HG02885 (cell line): ENCODE data around the gene SSTR4.

Source experiments
- ATAC-seq: cut with Tn5 transposase; IDR thresholded peaks from one replicate; pipeline ENCODE4 v1.9.1; 2021; ENCODE audit warnings: mild to moderate bottlenecking; ENCODE audit not compliant: unreplicated experiment, poor library complexity

Gene SSTR4

DNA sequence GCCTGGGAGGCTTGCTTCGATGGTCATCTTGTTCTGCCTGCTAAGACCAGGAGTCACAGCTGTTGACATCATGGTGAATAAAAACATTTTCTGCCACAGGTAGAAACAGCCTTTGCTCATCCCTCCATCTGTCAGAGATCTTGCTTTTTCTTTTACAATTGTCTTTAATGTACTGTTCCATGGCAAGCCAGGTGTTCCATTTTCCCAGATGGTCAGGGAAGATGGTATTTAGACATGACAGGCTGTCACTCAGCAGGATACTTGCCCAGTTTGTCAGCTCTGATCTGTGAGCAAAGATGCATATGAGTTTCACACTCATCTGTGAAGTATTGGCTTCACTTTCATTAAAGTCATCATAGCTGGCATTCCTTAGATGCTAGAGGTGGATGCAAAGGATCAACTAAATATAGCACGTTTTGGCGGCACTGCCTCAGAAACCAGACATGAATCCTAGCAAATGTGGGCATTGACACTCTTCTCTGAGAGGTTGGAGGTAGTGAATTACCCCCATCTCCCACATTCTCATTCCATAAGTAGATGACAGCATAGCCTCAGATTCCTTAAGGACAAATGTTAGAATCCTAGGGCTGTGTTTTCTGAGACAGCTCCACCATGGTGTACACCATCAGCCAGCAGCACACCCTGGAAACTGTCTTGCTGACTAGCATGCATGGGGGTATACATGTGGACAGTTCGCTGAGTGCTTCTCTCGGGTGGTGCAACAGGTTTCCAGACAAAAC, 4.2 kb downstream of the SSTR4 start:
- no peak for ATAC-seq

DNA sequence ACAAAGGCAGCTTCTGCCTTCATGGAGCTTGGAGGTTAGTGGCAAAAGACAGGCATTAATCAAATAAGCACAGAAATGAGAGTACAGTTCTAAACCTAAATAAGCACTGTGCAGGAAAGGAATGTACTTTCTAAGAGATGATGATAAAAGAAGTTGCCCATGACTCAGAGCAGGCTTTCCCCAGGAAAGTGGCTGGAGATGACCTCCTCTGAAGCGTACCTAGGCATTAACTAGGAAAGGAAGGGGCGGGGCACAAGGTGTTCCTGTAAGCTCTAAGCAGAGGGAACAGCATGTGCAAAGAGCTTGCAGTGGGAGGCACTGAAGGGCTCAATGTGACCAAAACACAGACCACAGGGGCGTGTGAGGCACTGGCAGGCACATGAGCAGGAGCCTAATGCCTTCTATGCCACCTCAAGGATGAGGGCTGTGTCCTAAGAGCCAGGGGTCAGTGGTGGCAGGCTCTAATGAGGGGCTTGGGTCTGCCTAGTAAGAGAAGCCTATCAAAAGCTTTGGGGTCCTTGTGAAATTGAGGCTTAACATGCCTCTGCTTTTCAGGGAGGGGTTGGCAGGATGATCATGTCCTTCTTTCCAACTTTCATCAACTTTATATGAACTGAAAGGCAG, 4.9 kb downstream of the SSTR4 start:
- ATAC-seq, result no peak

DNA sequence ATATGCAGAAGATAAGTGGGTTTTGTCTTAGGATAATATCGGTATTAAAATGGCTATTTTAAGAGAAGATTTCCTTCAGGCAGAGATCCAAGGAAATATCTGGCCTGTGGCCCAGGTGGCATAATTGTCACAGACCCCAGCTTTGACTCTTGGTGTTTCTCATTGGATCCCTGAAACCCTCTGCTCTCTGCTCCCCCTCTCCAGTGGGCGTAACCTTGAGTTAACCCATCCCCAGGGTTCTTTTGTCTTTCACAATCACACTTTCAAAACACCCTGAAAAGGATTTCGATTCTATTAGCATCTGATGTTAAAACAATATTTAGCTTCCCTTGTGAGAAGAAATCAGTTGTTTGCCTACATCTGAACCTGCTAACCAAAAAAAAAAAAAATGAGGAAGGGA, 7.2 kb downstream of the SSTR4 start:
- no peak for ATAC-seq

DNA sequence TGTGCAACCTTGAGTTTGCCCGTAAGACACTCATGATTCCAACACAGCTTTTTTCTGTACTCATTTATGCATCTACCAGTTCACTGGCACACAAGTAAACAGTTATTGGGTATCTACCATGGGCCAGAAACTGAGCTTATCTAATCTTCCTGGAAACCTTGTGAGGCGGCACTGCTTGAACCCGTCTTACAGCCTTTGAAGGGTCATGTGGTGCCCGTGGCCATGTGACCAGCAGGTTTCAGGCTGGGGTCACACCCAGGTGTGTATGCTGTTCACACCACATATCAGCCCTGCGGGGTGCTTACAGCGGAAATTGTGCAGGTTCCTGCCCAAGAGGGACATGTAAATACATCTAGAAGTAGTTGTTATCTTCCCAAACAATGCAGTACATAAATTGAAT, 8.3 kb downstream of the SSTR4 start:
- ATAC-seq, result no peak

DNA sequence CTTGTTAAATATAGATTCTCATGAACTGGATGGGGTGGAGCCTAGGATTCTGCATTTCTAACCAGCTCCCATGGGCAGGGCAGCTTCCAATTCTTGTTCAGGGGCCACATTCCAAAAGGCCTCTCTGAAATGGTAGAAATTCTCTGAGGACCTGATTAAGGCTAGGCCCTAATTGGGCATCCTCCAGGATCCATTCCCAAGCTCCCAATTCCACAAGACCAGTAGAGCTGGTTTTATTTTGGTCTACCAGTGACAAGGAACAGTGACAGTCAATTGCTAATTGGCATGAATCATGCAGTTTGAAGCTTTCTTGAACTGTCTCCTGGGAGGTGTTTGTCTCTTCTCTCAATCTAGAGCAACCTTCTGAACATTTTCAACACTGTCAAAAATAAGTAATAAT, 11.3 kb downstream of the SSTR4 start:
- no peak for ATAC-seq

DNA sequence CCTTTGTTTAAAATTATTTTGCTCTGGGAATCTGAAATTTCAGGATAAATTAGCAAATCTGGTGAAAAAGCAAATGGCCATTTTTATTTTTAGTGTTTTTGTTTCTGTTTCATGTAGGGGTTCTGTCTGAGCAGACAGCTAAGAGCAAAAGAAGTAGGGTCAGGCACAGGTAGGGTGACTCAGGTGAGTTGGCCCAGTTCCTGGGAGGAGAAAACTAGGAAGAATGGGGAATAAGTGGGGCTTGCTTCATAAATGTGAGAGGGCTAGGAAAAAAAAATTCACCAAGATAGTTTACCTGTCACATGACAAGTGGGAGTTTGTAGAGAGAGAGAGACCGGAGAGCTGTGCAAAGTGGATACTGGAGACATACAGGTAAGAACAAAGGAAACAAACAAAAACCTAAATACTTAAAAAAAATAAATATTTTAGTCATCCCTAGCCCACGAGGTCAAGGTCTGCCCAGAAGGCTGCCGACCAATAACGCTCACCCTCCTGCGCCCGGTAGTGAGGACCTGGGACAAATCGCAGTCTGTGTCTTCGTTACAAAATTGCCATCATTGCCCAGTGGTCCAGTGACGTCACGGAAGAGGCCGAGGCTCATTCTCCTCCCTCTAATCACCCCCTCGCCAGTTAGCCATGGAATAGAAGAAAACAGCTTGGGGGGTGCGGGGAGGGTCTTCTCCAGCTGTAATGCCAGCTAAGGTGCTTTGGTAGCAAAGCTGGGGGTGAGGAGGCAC, 12.1 kb downstream of the SSTR4 start:
- no peak for ATAC-seq

DNA sequence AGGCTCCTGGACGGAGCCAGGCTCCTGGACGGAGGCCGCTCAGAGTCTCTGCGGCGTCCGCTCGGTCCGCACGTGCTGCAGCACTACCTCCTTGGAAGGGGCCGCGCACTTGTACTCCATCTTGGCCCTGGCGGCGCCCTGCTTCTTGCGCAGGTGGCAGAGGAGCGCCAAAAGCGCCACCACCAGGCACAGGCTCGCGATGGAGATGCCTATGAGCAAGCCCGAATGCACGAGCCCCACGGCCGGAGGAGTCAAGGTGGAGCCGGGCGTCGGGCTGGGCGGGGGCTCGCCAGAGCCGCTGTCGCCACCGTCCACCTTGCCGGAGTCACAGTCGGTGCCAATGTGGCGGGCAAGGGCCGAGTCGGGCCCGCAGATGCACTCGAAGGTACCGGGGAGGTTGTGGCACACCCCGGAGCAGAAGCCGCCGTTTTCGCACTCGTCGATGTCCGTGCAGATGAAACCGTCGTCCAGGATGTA, 12.7 kb downstream of the SSTR4 start:
- ATAC-seq, result no peak

DNA sequence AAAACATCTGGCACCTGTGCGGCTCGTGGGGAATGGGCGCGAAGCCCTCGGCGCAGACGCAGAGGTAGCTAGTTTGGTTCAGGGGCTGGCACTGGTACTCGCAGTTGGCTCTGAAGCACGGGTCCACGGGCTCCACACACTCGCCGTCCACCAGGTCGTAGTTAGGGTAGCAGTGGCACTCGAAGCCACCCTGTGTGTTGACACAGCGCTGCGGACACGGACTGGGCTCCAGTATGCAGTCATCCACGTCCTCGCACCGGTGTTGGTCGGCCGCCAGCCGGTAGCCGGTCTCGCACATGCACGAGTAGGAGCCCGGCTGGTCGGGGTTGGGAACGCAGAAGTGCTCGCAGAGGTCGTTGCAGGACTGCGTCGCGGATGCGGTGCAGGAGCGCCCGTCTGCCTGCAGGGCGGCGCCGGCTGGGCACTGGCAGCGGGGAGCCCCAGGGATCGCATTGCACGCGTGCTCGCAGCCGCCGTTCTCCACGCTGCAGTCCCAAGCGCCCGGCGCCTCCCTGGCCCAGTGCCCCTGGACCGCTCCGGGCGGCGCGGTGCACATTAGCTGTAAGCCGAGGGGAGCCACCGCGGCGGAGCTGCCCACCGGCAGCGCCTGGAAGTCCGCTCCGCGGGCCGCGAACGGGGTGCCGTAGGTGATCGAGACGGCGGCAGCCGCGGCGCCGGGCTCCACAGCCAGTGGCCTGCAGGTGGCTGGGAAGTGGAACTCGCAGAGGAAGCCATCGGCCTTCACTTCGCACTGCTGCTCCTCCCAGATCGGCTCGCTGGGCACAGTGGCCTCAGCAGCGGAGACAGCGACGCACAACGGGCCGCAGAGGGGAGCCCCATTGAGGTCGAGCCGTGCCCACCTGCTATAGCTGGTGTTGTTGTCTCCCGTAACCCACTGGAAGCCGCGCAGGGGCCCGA, 13.4 kb downstream of the SSTR4 start:
- ATAC-seq, result no peak

DNA sequence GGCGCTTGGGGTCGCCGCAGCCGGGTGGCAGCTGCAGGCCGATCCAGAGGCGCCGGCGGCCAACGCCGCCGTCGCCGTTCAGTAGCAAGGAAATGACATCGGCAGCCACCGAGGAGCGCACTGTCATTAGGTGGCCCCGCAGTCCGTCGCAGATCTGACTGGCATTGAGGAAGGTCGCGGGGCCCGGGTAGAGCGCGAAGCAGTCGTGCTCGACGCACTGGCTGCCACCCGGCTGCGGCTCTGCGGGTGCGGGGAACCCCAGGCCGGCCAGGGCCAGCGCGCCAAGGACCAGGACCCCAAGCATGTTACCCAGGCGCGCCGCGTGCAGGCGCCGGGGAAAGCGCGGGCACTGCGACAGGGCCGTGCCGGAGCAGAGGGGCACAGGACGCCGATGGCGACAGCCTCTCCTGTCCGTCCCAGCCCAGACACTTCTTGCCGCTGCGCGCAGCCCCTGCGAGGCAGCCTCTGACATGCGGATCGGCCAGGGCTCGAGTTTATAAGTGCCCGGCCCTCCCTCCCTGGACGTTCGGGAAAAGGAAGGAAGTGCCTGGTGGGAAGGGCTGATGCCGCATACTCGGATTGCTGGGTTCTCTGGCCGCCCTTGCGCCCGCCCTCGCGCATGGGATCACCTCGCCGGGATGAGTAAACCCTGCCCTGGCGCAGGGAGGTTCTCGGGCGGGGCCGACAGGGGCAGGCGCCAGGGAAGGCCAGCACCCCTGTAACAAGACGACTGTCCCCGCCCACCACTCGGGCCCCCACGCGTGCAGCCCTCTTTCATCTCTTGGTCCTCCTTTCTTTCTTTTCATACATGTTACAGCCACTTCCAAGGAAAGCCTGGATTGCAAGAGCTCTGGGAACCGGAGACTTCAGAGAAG, 14.3 kb downstream of the SSTR4 start, which contains the start of gene THBD:
TSS of gene THBD (minus strand) at position 472 of the 875 bp plus-strand sequence. CDS start at position 304, 168 bp downstream.
- ATAC-seq, result no peak

DNA sequence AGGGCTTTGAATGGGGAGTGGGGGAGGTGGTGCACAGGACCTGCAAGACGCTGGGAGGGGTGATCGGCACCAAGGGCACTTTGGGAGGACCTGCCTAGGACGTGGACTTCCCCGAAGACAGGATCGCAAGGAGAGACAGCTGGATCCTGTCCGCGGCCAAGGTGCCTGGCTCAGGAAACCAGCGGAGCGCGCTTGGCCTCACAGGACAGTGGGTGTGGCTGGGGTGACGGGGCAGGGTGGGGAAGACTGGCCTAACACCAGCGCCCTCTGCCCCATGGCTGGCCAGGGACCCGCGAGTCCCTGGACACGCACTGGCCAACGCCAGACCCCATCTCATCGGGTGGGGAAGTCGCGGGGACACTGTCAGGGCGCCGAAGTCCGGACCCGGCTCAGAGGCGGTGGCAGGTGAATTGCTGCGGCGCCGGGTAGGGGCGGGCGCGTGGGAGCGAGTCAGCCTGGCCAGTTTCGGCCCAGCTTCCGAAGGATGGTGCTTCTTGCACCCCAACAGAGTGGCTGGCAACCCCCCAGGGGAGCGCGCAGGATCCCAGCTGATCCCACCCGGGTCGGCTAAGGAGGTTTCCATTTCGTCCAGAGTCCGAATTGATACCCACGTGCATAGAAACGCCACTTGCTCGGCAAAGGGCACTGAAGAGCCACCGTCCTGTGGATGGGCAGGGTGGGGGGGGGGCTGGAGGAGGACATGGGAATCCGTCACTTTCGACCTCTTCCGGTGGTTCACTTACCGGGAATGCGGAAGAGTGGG, 15.1 kb downstream of the SSTR4 start:
- no peak for ATAC-seq

DNA sequence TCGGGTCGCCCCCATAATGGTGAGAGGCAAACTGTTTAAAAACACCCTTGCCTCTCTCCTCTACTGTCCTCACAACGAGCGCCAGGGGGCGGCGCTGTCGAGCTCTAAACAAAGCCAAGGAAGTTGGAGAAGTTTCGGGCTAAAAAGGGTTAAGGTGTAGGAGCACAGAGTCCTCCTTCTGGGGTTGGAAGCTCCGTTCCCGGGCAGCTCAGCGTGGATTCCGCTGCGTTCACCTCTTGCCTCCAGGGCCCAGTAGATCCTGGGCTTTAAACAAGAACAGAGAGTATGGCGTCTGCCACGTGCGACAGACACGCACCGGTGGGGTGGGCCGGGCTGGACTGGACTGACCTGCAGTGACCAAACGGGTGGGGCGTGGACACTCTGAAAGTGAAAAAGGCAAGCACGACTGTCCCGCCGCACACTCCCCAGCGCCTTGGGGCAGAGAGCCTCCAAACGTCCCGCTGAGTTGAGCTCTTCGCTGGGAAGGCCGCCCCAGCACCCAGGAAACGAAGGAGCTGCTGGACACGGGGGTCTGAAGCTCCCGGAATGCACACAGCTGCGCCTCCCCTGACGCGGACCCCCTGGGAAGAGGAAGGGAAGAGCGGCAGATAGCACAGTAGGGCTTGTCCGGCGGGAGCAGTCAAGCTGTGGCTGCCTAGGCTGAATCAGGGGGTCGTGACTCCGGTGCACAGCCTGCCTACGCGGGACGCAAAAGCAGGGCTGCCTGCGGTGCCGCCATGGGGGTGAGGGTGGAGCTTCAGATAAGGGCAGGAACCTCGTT, 15.9 kb downstream of the SSTR4 start:
- ATAC-seq, result no peak

DNA sequence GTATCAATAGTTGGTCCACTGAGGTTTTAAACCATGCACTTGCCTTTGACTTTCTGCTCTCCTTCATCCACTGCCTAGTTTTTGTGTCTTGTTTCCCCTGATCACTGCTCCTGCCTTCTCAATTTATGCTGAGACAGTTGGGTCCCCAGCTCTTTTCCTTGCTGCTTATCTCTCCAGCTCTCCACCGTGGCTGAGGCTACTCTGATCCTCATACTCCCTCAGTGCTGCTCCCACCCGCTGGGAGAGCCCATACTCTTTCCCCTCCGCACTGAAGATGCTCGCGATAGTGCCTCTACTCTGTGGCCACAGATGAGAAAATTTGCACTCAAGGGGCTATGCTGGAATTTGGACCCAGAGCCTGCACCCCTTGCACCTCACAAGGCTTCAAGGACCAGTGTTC, 17.8 kb downstream of the SSTR4 start:
- no peak for ATAC-seq

DNA sequence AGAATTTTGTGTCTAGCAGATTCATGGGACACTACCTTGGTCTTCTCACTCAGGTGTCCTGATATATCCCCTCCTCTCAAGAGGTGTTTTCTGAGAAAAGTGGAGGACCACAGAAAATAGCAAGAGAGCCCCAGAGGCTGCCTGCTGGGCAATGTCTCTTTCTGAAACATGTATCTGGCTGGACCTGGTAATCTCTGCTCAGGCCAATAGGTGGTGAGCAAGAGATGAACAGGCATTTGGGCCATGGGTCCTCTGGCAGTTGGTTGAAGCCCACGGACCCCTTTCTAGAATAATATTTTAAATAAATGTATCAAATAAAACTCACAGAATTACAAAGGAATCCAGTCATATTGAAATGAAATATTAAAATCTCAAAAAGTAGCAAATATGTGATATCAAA, 23.1 kb downstream of the SSTR4 start:
- ATAC-seq, result no peak

DNA sequence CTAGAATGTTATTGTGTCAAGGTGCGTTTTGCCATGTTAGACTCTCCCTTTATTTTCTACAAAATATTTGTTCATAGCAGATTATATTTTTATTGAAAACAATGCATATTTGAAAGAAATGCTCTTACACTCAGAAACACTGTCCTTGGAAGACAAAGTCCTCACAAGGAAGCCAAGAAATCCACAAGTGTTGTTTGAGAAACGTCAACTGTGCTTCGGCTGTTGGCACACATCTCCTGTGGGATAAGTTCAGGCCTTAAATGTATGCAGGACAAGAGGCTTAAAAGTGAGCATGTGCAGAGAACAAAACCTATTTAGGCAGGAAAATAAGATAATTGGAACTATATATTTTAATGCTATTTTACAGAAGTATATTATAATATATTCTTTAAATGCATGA, 23.9 kb downstream of the SSTR4 start:
- no peak for ATAC-seq

DNA sequence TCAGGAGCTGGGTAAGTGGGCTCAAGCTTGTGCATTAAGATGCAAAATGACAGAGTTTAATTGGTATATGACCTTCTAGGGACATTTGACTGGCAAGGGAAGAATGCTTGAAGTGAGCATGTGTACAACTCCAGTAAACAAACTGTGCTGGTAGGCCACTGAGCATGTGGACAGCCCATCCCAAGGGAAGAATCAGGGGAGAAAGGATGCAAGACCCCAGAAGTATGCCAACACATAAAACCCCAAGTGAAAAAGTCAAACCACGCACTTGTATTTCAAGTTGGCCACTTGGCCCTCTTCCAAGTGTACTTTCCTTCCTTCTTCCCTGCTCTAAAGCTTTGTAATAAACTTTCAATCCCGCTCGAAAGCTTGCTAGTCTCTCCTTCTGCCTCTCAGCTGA, 24.7 kb downstream of the SSTR4 start:
- ATAC-seq, result no peak

DNA sequence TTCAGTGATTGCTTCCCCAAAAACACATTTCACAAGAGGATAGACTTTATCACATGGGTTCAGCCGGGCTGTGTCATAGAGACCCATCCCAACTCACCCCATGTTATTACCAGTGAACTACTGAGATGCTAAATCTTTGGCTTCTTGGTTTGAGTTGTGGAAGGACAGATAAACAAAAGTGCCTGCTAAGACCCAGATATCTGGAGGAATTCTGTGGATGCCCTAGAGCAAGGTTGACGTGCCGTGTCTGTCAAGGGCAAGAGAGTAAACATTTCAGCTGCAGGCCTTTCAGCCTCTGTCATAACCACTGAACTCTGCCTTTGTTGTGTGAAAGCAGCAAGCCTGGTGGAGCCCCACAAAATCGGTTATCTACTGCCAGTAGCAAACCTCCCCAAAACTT, 25.5 kb downstream of the SSTR4 start:
- ATAC-seq, result no peak

DNA sequence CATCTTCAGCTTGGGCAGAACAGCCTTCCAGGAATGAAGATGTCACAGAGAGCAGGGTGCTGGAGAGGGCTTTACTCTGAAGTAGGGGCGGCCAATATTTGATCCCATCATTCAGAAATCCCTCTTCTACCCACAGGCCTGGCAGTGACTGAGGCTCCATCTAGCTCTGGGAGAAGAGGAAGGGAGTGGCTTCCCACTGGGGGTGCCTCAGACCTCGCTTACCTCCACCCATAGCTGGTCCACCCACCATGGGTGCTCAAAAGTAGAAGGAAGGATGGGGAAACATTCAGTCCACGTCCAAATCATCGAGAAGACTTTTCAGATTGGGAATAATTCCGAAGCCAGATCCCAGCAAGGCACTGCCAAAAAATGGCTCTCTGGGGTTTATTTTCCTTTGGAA, 26.1 kb downstream of the SSTR4 start:
- ATAC-seq, result no peak
